ENCODE results near the gene DHRSX. TPM values are rescaled to one million over a fixed set of nuclear protein-coding genes. Genes with fewer than 3 reads are reported as not detected.
"Not testable (repeated sequence)": the region's sequence is repeated elsewhere in the genome, so short reads cannot be mapped to it uniquely, and the experiment has no call there.

The DHRSX gene
- total and polyA plus RNA-seq, 2 of the 13 experiments (the other 11 are each of a cell fraction or from before 2014, with no cell fraction given), result 15.5 to 24.3 TPM

DNA sequence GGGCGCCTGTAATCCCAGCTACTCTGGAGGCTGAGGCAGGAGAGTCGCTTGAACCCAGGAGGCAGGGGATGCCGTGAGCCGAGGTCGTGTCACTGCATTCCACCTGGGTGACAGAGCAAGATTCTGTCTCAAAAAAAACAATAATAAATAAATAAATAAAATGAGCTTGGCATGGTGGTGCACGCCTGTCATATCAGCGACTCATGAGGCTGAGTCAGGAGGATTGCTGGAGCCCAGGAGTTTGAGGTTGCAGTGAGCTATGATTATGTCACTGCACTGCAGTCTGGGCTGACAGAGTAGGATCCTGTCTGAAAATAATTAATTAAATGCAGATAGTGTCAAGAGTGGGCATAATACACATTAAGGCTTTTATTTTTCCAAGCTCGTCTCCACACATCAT, 77.5 kb downstream of the DHRSX start:
- TF ChIP-seq ZNF101 (CRISPR knock-in tag; IDR thresholded peaks at IDR 0.05; ENCODE audit: borderline replicate concordance, low read depth), result no peak
- no peak for TF ChIP-seq FOSL1 (CRISPR knock-in tag; IDR thresholded peaks at IDR 0.05; ENCODE audit: borderline replicate concordance)
- TF ChIP-seq ZNF24 (IDR thresholded peaks at IDR 0.05), result no peak
- TF ChIP-seq SP1 (IDR thresholded peaks at IDR 0.05), result no peak
- no peak for TF ChIP-seq SP1 (CRISPR knock-in tag; IDR thresholded peaks at IDR 0.05)
- TF ChIP-seq, protein P1, sequence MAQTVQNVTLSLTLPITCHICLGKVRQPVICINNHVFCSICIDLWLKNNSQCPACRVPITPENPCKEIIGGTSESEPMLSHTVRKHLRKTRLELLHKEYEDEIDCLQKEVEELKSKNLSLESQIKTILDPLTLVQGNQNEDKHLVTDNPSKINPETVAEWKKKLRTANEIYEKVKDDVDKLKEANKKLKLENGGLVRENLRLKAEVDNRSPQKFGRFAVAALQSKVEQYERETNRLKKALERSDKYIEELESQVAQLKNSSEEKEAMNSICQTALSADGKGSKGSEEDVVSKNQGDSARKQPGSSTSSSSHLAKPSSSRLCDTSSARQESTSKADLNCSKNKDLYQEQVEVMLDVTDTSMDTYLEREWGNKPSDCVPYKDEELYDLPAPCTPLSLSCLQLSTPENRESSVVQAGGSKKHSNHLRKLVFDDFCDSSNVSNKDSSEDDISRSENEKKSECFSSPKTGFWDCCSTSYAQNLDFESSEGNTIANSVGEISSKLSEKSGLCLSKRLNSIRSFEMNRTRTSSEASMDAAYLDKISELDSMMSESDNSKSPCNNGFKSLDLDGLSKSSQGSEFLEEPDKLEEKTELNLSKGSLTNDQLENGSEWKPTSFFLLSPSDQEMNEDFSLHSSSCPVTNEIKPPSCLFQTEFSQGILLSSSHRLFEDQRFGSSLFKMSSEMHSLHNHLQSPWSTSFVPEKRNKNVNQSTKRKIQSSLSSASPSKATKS (CRISPR knock-in tag; IDR thresholded peaks at IDR 0.05), result no peak
- TF ChIP-seq ZNF878 (CRISPR knock-in tag; IDR thresholded peaks at IDR 0.05), result no peak
- TF ChIP-seq XRCC5 (optimal IDR thresholded peaks at IDR 0.05; ENCODE audit: low read length), result no peak
- TF ChIP-seq, protein P2, sequence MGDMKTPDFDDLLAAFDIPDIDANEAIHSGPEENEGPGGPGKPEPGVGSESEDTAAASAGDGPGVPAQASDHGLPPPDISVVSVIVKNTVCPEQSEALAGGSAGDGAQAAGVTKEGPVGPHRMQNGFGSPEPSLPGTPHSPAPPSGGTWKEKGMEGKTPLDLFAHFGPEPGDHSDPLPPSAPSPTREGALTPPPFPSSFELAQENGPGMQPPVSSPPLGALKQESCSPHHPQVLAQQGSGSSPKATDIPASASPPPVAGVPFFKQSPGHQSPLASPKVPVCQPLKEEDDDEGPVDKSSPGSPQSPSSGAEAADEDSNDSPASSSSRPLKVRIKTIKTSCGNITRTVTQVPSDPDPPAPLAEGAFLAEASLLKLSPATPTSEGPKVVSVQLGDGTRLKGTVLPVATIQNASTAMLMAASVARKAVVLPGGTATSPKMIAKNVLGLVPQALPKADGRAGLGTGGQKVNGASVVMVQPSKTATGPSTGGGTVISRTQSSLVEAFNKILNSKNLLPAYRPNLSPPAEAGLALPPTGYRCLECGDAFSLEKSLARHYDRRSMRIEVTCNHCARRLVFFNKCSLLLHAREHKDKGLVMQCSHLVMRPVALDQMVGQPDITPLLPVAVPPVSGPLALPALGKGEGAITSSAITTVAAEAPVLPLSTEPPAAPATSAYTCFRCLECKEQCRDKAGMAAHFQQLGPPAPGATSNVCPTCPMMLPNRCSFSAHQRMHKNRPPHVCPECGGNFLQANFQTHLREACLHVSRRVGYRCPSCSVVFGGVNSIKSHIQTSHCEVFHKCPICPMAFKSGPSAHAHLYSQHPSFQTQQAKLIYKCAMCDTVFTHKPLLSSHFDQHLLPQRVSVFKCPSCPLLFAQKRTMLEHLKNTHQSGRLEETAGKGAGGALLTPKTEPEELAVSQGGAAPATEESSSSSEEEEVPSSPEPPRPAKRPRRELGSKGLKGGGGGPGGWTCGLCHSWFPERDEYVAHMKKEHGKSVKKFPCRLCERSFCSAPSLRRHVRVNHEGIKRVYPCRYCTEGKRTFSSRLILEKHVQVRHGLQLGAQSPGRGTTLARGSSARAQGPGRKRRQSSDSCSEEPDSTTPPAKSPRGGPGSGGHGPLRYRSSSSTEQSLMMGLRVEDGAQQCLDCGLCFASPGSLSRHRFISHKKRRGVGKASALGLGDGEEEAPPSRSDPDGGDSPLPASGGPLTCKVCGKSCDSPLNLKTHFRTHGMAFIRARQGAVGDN (CRISPR knock-in tag; IDR thresholded peaks at IDR 0.05), result no peak
- no peak for TF ChIP-seq ZNF619 (CRISPR knock-in tag; IDR thresholded peaks at IDR 0.05)
- TF ChIP-seq FOXM1 (CRISPR knock-in tag; IDR thresholded peaks at IDR 0.05), result no peak
- BruUV-seq (replicated peaks), result no TSS peak

DNA sequence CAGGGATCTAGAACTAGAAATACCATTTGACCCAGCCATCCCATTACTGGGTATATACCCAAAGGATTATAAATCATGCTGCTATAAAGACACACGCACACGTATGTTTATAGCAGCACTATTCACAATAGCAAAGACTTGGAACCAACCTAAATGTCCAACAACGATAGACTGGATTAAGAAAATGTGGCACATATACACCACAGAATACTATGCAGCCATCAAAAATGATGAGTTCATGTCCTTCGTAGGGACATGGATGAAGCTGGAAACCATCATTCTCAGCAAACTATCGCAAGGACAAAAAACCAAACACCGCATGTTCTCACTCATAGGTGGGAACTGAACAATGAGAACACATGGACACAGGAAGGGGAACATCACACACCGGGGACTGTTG, 81.4 kb downstream of the DHRSX start:
- BruUV-seq (replicated peaks); H3K4me1 ChIP-seq (ENCODE audit: insufficient read depth, low read length); H3K4me3 ChIP-seq (replicated peaks in 1 of 3; ENCODE audit: insufficient read depth in 1 of 3, low read depth in 2 of 3, low read length in 3 of 3); H2AFZ ChIP-seq (ENCODE audit: low read length); ATAC-seq; in situ Hi-C loops (cut with HindIII; ENCODE audit: extremely low pct_ligation_motif_present, low pct_unique_long_range_greater_than_20kb); CTCF ChIA-PET (ENCODE audit: low intra/inter-chr PET ratio, low total read pairs); H4K20me1 ChIP-seq (ENCODE audit: insufficient read depth, low read length); FAIRE-seq; H3K27ac ChIP-seq (ENCODE audit: extremely low read length, insufficient read depth, low read length); intact Hi-C loops (cut with micrococcal nuclease; ENCODE audit: unreplicated experiment); POLR2A ChIA-PET; DNase-seq (ENCODE audit: low spot score); H3K4me2 ChIP-seq (ENCODE audit: low read depth, low read length); H3K79me2 ChIP-seq (ENCODE audit: insufficient read depth, low read length); H3K27me3 ChIP-seq (ENCODE audit: control insufficient read depth in 1 of 2, insufficient read depth in 2 of 2, low read length in 2 of 2); H3K9ac ChIP-seq (ENCODE audit: insufficient read depth, low read depth, low read length): not testable (repeated sequence)
- 91% methylated on average over 5 of the region's 7 CpGs for WGBS (ENCODE audit: low lambda C conversion rate)
- Histone ChIP-seq H3K9me3 (ENCODE audit: low read length) (peaks cover 12% of the 10 kb centered on the region; the same call in 1 of the 2 replicates), H3K36me3 (replicated peaks in 1 of 2; ENCODE audit: control insufficient read depth in 1 of 2, insufficient read depth in 2 of 2, low read length in 2 of 2) (peaks cover 0 to 12% of the 10 kb centered on the region in 2 experiments; a peak in 2 of 5 replicates)

More for the DNA sequence above, 77.5 kb downstream of the DHRSX start:
- no peak overlapping the region for H3K27ac ChIP-seq (ENCODE audit: extremely low read length, insufficient read depth, low read length)
- WGBS (ENCODE audit: low lambda C conversion rate), result 89% methylated on average over 8 of the region's 8 CpGs
- CTCF ChIA-PET (ENCODE audit: low intra/inter-chr PET ratio, low total read pairs), result no interaction called here
- no peaks in the 10 kb centered on the region for H4K20me1 ChIP-seq (ENCODE audit: insufficient read depth, low read length)
- H3K9me3 ChIP-seq (ENCODE audit: low read length), result no peaks in the 10 kb centered on the region
- peaks cover 0 to 14% of the 10 kb centered on the region in 2 experiments; a peak in 2 of 5 replicates for H3K36me3 ChIP-seq (replicated peaks in 1 of 2; ENCODE audit: control insufficient read depth in 1 of 2, insufficient read depth in 2 of 2, low read length in 2 of 2)
- intact Hi-C loops (cut with micrococcal nuclease; ENCODE audit: unreplicated experiment), result no loop called here
- ATAC-seq, result no peak
- POLR2A ChIA-PET, result no interaction called here
- DNase-seq (ENCODE audit: low spot score), result no peak
- no peak overlapping the region for H2AFZ ChIP-seq (ENCODE audit: low read length)
- H3K4me2 ChIP-seq (ENCODE audit: low read depth, low read length), result no peak overlapping the region
- no peak for FAIRE-seq
- H3K79me2 ChIP-seq (ENCODE audit: insufficient read depth, low read length), result no peaks in the 10 kb centered on the region
- no peaks in the 10 kb centered on the region for H3K27me3 ChIP-seq (ENCODE audit: control insufficient read depth in 1 of 2, insufficient read depth in 2 of 2, low read length in 2 of 2)
- peaks cover 9% of the 10 kb centered on the region; the same call in 1 of the 2 replicates for H3K4me1 ChIP-seq (ENCODE audit: insufficient read depth, low read length)
- H3K4me3 ChIP-seq (replicated peaks in 1 of 3; ENCODE audit: insufficient read depth in 1 of 3, low read depth in 2 of 3, low read length in 3 of 3), result no peak overlapping the region
- H3K9ac ChIP-seq (ENCODE audit: insufficient read depth, low read depth, low read length), result no peak overlapping the region
- in situ Hi-C loops (cut with HindIII; ENCODE audit: extremely low pct_ligation_motif_present, low pct_unique_long_range_greater_than_20kb), result no loop called here

Data from HepG2 (cell line).